Stomach (tissue), 9 donors: ENCODE measurements around the gene PKMYT1. TPM values are rescaled to one million over a fixed set of nuclear protein-coding genes. Genes with fewer than 3 reads are reported as not detected.
"Not testable (repeated sequence)": the region's sequence is repeated elsewhere in the genome, so short reads cannot be mapped to it uniquely, and the experiment has no call there.

Experiments used
- DNase-seq, 2 donors: peaks; one replicate each; pipeline versions ENCODE4 v3.0.0 to v3.0.0-alpha.2; 2013 to 2019
- H3K27ac ChIP-seq, 5 donors: fragments of 200-600 bp in 4 of 5; sonication (generic) in 4 of 5; one replicate each; pipeline ENCODE4 v1.5.1; 2013 to 2019; ENCODE audit warnings: mild to moderate bottlenecking in 1 of 5, moderate library complexity in 1 of 5
- H3K27me3 ChIP-seq, 3 donors: fragments of 200-600 bp; sonication (generic); one replicate each; pipeline ENCODE4 v1.5.1; 2017 to 2019; ENCODE audit warnings: mixed run types in 1 of 3
- H3K36me3 ChIP-seq, 4 donors: fragments of 200-600 bp; sonication (generic); 1 replicate in 3 of 4; 2 replicates in 1 of 4; pipeline ENCODE4 v1.5.1; 2016 to 2019
- H3K4me1 ChIP-seq, 4 donors: fragments of 200-600 bp; sonication (generic); one replicate each; pipeline ENCODE4 v1.5.1; 2016 to 2019
- H3K4me3 ChIP-seq, 4 donors: fragments of 200-600 bp; sonication (generic) in 3 of 4; one replicate each; pipeline ENCODE4 v1.5.1; 2016 to 2019; ENCODE audit warnings: mild to moderate bottlenecking in 1 of 4
- H3K9me3 ChIP-seq, 4 donors: fragments of 200-600 bp; sonication (generic); one replicate each; pipeline ENCODE4 v1.5.1; 2016 to 2019
- CTCF ChIP-seq, 7 experiments: fragments of 450-650 bp in 4 of 7; fragments of 200-600 bp in 3 of 7; sonication (generic) in 3 of 7; IDR thresholded peaks; one replicate each; pipeline ENCODE4 v1.5.1; 2016 to 2019; ENCODE audit warnings: antibody characterized with exemption in 7 of 7, control low read depth in 2 of 7, mild to moderate bottlenecking in 1 of 7
- EP300 ChIP-seq: sonication (generic); formaldehyde crosslinking; IDR thresholded peaks from one replicate; pipeline ENCODE4 v1.6.1; 2017; ENCODE audit warnings: antibody characterized with exemption
- POLR2A ChIP-seq, 4 donors: fragments of 450-650 bp; IDR thresholded peaks; one replicate each; pipeline ENCODE4 v1.6.1; 2016; ENCODE audit warnings: antibody characterized with exemption in 4 of 4, control low read depth in 2 of 4, mild to moderate bottlenecking in 1 of 4, moderate library complexity in 1 of 4
- POLR2AphosphoS5 ChIP-seq, 3 donors: sonication (generic); formaldehyde crosslinking; IDR thresholded peaks; one replicate each; pipeline ENCODE4 v1.6.1; 2016; ENCODE audit warnings: antibody characterized with exemption in 3 of 3
- WGBS, 5 donors: extraction: QIAGEN DNeasy Blood & Tissue Kit in 3 of 5; methylation state at CpG; one replicate each; pipeline versions ENCODE4 v1.1.5 to v1.1.7; 2013 to 2018; 5-methylcytosine and 5-hydroxymethylcytosine counted together
- intact Hi-C: fragments of 100-400 bp; cut with DNase I; formaldehyde crosslinking; loops from one replicate; pipeline ENCODE4 v1.15.1; 2023; ENCODE audit warnings: low total_unique reads
- polyA plus RNA-seq, 3 donors: library from polyadenylated mRNA; stranded (reverse); fragments of 200-250 nt; gene quantifications; one replicate each; pipeline ENCODE4 v1.2.3, GENCODE V29; 2013
- total RNA-seq, 5 donors: library from RNA; depleted of rRNA; stranded (reverse); fragments of >200 nt; gene quantifications; one replicate each; pipeline versions ENCODE4 v1.1.0 to v1.2.3, GENCODE V29; 2014 to 2016
- donor health status: healthy with polysubstance abuse.
- donor health status: Bipolar disorder and iron deficiency.
- donor health status: healthy.

Gene PKMYT1
- total and polyA plus RNA-seq, 8 donors = 1.8 to 19.3 (median 9.5) TPM

GRCh38 chr16:2948807-2949704 lies 31.2 kb downstream of the PKMYT1 start:
- Histone ChIP-seq H3K4me3 (no peak overlapping the region), H3K27me3 (peaks cover 0 to 6% (median 3%) of the 10 kb centered on the region in 3 donors), H3K9me3 (no peaks in the 10 kb centered on the region), H3K4me1 (no peaks in the 10 kb centered on the region), H3K27ac (no peak overlapping the region), H3K36me3 (peaks cover 0 to 46% (median 41%) of the 10 kb centered on the region in 4 donors)
- DNase-seq = no peak
- 75 to 89% (median 84%) methylated on average over 25 to 36 of the region's 36 CpGs for WGBS, 5 donors
- TF ChIP-seq POLR2AphosphoS5 (IDR thresholded peaks at IDR 0.05) (no peak), EP300 (no peak), POLR2A (IDR thresholded peaks at IDR 0.05) (no peak), CTCF (IDR thresholded peaks at IDR 0.05) (no peak)
- intact Hi-C loops = no loop called here

- Histone ChIP-seq H3K9me3 (no peaks in the 10 kb centered on the region), H3K27ac (no peak overlapping the region), H3K36me3 (peaks cover 7 to 69% (median 64%) of the 10 kb centered on the region in 4 donors), H3K4me3 (no peak overlapping the region), H3K27me3 (no peaks in the 10 kb centered on the region), H3K4me1 (no peaks in the 10 kb centered on the region)
- no peak for TF ChIP-seq EP300
- no peak for TF ChIP-seq CTCF (IDR thresholded peaks at IDR 0.05)
- no peak for TF ChIP-seq POLR2A (IDR thresholded peaks at IDR 0.05)
- TF ChIP-seq POLR2AphosphoS5 (IDR thresholded peaks at IDR 0.05) = no peak
- 94 to 99% (median 97%) methylated on average over 4 of the region's 4 CpGs for WGBS, 5 donors
- no peak for DNase-seq
- intact Hi-C loops = no loop called here
Observed at GRCh38 chr16:2946649-2947048, 33.6 kb downstream of the PKMYT1 start.

GRCh38 chr16:2943716-2944115 lies 36.5 kb downstream of the PKMYT1 start:
- WGBS, 5 donors = 77 to 94% (median 87%) methylated on average over 11 to 12 of the region's 12 CpGs
- H3K9me3 ChIP-seq, H3K4me3 ChIP-seq, DNase-seq, H3K27ac ChIP-seq, H3K27me3 ChIP-seq, H3K4me1 ChIP-seq, intact Hi-C loops: not testable (repeated sequence)
- peaks cover 31 to 78% (median 76%) of the 10 kb centered on the region in 4 donors for H3K36me3 ChIP-seq

DNA sequence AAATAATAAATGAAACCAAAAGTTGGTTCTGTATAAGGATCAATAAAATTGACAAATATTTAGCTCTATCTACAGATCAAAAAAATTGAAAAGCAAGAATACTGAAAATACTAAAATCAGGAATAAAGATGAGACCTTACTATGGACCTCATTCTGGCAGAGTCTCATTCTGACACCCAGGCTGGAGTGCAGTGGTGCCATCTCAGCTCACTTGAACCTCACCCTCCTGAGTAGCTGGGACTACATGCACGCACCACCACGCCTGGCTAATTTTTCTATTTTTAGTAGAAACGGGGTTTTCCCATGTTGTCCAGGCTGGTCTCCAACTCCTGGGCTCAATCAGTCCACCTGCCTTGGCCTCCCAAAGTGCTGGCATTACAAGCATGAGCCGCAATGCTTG lies 38.2 kb downstream of the PKMYT1 start:
- Histone ChIP-seq H3K4me3 (no peak overlapping the region), H3K9me3 (no peaks in the 10 kb centered on the region), H3K27ac (no peak overlapping the region), H3K4me1 (no peaks in the 10 kb centered on the region), H3K27me3 (no peaks in the 10 kb centered on the region), H3K36me3 (peaks cover 46 to 88% (median 84%) of the 10 kb centered on the region in 4 donors)
- TF ChIP-seq CTCF (IDR thresholded peaks at IDR 0.05) (no peak), POLR2A (IDR thresholded peaks at IDR 0.05) (no peak), EP300 (no peak), POLR2AphosphoS5 (IDR thresholded peaks at IDR 0.05) (no peak)
- no peak for DNase-seq
- WGBS, 5 donors = 81 to 94% (median 87%) methylated on average over 4 of the region's 4 CpGs
- intact Hi-C loops = no loop called here

DNA sequence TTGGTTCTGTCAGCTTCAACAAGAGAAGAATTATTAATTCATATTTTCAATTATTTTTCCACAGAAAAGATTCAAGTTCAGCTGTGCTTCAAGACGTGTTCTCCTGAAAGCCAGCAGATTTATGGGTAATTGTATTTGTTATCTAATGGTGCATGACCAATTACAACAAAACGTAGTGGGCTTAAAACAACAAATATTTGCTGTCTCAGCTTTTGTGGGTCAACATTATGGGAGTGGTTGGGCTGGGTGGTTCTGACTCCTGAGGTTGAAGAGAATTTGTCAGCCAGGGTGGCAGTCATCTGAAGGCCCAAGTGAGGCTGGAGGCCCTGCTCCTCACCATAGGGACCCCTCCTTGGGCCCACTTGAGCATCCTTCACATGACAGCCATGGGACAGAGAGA lies 40.3 kb downstream of the PKMYT1 start:
- 57 to 69% (median 63%) methylated on average over 2 of the region's 2 CpGs for WGBS, 5 donors
- H3K27me3 ChIP-seq = no peaks in the 10 kb centered on the region
- no peak for TF ChIP-seq CTCF (IDR thresholded peaks at IDR 0.05)
- no peak for TF ChIP-seq EP300
- TF ChIP-seq POLR2A (IDR thresholded peaks at IDR 0.05) = no peak
- TF ChIP-seq POLR2AphosphoS5 (IDR thresholded peaks at IDR 0.05) = no peak
- H3K9me3 ChIP-seq = no peaks in the 10 kb centered on the region
- no peak for DNase-seq
- intact Hi-C loops = no loop called here
- H3K4me3 ChIP-seq = no peak overlapping the region
- no peaks in the 10 kb centered on the region for H3K4me1 ChIP-seq
- no peak overlapping the region for H3K27ac ChIP-seq
- peaks cover 57 to 99% (median 96%) of the 10 kb centered on the region in 4 donors for H3K36me3 ChIP-seq
